Brain pericyte (primary cell): Measurements from ENCODE around the gene GINS1.

Source experiments
- DNase-seq: peaks from one replicate; pipeline ENCODE4 v3.0.0-alpha.2; 2012; ENCODE audit warnings: low read depth, low spot score

Gene GINS1

DNA sequence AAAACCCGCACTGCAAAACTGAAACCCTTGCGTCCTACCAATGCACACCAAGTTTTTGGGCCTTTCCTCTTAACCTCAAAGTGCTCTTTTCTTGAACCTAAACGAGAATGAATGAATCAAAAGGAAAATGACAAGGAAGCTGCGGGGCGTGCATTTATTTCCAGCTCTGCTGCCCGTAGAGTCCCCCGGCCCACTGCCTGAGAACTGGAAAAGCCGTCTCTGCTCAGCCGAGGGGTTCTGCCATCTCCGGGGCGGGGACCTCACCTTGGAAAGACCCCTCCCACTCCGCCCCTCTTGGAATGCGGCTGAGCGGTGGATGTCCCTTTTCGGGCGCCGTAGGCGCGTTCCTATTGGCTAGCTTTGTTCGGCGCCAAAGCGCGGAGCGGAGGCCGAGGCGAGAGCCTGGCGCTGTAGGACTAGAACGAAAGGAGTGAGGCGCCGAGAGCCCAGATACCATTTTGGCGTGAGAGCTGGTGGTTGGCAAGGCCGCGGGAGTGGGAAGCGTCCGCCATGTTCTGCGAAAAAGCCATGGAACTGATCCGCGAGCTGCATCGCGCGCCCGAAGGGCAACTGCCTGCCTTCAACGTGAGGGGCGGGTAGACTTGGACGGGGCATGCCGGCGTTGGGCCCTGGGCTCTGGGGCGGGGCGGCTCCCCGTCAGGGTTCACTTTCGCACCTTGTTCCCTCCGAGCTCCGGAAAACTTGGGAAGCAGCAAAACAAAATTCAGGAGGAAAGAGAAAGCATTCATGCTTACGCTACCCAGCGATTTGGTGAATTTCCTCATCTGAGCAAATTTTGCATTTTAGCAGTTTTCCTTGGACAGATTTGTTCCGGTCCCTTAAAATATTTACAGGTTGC lies at the start of gene GINS1:
Gene GINS1, plus strand, starts transcription at position 363 of the 859 bp plus-strand sequence. Its CDS starts 148 bp downstream, at position 511.
- DNase-seq: peak; percentile 45

DNA sequence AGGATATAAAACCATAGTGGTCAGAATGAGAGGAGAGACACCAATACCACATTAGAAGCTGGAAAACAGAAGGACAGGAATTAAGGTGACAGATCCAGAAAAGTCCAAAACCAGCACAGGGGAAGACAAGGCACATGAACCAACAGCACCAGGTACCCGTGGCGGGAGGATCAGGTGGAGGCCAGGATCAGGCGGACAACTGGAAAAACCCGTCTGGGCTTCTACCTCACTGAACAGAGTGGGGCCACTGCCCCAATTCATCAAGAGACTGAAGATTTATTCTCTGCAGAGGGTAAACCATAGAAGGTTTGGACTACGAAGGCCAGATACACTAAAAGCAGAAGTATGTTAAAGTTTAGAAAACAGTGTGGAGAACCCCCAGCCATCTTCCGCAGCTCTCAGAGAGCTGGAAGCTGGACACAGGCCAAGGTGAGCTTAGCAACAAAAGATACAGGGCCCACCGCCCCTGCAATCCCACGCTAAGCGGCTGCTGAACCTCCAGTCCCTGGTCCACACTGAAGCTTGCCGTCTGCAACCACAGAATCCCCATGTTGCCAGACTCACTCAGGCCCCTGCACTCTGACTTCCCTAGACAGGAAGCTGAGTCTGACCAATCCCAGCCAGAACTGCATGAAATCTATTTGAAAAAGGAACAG lies 46.7 kb upstream of the GINS1 start:
- DNase-seq: no peak

DNA sequence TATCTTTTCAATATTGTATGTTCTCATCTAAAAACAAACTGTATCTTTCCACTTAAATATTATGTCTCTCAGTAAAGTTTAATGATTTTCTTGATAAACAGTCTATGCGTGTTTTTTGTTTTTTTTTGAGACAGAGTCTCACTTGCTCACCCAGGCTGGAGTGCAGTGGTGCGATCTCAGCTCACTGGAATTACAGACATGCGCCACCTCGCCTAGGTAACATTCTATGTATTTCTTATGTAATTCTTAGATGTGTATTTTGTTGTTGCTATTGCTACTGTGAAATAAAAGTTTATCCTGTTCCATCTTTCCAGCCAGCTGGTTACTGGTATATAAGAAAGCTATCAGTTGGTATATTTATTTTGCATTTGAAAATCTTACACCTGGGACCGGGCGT lies 46.2 kb upstream of the GINS1 start:
- DNase-seq: no peak

DNA sequence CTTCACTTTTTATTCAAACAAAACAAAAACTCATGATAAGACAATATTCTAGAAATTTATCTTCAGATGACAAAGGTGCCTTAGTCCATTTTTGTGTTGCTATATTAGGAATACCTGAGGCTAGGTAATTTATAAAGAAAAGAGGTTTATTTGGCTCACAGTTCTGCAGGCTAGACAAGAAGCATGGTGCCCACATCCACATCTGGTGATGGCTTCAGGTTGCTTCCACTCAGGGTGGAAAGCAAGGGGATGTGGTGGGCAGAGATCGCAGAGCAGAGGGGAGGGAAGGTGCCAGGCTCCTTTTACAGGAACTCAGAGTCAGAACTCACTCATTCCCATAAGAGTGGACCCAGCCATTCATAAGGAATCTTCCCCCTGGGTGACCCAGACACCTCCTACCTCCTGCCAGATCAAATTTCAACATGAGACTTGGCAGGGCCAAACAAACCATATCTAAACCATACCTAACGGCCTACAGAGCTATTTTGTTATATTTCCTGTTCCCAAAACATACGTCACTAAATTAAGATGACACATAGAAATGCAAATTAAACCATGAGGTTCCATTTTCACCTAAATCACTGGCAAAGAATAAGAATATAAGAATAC lies 43.2 kb upstream of the GINS1 start:
- DNase-seq: no peak

DNA sequence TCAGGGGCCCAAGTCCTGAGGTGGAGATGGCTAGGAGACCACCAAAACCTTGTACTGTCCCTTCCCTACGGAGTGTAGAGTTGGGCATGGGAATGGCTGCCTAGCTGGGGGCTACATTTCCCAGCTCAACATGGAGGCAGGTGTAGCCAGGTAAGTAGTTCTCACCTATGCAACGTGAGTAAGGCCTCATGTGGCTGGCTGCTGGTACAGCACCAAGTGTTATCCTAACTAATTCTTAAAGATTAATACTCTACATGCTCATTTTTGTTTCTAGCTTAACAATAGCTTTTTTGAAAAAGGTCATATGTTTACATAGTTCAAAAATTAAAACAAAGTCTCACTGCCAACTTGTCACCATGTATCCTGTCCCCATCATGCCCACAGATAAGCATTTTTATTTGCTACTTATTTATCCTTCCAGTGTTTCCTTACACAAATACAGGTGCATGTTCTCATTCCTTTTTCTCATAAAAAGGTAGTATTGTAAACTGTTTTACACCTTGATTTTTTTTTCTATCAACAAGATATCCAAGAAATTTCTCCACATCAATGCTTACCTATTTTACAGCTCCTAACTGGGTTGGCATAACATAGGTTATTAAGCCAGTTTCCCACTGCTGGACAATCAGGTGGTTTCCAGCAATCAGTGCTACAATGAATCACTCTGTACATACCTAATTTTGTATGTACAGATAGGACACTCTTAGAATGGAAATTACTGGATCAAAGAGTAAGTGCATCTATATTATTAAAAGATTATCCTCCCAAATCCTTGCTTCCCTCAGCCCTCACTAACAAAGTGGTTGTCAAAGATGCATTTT lies 42.4 kb upstream of the GINS1 start:
- DNase-seq: no peak

DNA sequence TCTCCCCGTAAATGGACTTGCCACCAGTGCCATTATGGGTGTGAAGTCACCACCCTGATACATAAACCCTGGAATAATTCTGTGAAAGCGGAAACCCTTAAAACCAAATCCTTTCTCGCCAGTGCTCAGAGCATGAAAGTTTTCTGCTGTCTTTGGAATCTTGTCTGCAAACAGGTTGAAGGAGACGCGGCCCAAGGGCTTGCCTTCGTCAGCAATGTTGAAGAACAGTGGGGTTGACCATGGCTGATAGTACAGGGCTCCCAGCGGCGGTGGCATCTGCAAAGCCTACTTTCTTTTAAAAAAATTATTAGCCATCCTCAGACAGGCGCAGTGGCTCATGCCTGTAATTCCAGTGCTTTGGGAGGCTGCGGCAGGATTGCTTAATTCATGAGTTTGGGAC lies 38.9 kb upstream of the GINS1 start:
- DNase-seq: no peak

DNA sequence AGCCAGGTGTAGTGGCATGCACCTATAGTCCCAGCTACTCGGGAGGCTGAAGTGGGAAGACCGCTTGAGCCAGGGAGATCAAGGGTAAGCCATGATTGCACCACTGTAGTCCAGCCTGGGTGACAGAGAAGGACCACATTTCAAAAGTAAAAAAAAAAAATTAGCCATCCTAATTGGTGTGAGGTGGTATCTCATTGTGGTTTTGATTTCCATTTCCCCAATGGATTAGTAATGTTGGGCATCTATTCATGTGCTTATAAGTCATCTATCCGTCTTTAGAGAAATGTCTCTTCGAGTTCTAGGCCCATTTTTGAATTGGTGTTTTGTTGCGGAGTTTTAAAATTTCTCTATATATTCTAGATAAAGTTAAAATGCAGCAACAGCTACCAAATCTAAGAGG lies 38.5 kb upstream of the GINS1 start:
- no peak for DNase-seq

DNA sequence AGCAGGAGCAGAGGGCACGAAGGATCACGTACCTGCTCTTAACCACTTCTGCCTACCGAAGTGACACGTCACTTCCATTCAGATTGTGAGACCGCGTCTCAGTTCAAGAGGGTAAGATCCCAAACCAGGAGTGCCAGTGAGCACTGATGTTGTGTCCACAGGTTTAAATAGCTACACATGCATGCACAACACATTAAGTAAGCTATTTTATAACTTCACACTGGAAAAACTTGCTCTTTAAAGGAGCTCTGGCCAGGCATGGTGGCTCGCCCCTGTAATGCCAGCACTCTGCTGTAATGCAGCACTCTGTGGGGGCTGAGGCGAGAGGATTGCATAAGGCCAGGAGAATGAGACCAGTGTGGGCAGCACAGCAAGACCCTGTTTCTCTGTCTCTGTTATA lies 37.9 kb upstream of the GINS1 start:
- DNase-seq: no peak

DNA sequence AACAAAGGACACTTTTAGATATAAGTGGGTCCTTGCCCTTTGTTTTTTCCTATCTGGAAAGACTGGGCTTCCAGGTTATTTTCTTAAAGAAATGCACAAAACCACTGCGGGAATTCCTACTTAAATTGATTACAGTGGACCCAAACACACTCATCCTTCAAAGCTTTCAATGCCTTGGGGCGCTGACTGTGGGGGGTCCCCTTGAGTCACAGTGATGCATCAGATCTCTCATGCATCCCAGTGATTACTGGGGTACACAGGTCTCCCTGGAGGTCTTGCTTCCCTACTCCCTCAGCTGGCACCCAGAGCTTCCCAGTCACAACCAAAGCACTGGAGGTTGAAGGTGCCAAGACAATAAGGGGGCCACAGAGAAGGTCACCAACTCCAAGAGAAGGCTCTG lies 37.5 kb upstream of the GINS1 start:
- DNase-seq: no peak

DNA sequence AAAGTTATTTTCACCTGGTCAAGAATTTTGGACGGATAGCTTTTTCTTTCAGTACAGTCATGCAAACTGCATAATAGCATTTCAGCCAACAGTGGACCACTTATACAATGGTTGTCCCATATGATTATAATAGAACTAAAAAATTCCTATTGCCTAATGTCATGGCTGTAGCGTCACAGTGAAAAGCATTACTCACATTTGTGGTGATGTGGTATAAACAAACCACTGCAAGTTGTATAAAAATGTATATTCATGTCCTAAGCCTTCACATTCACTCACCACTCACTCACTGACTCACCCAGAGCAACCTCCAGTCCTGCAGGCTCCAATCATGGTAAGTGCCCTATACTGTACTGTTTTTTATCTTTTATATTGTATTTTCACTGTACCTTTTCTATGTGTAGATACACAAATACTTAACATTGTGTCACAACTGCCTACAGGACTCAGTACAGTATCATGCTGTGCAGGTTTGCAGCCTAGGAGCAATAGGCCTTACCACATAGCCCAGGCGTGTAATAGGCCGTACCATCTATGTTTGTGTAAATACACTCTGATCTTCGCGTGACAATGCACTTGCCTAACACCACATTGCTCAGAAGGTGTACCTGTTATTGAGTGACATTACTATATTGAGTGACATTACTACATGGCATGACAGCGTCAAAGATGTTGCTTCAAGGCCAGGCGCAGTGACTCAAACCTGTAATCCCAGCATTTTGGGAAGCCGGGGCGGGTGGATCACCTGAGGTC lies 34.7 kb upstream of the GINS1 start:
- DNase-seq: no peak

DNA sequence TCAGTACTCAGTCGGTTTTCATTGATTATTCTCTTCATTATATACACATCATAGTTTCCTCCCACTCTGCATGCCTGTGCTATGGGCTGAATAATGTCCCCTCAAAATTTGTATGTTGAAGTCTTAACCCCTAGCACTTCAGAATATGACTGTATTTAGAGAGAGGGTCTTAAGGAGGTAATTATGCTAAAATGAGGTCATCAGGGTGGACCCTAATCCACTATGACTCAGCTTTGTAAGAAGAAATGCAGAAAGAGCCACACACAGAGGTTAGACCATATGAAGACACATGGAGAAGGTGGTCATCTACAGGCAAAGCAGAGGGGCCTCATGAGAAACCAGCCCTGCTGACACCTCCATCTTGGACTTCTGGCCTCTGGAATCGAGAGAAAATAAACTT lies 32.6 kb upstream of the GINS1 start:
- no peak for DNase-seq

DNA sequence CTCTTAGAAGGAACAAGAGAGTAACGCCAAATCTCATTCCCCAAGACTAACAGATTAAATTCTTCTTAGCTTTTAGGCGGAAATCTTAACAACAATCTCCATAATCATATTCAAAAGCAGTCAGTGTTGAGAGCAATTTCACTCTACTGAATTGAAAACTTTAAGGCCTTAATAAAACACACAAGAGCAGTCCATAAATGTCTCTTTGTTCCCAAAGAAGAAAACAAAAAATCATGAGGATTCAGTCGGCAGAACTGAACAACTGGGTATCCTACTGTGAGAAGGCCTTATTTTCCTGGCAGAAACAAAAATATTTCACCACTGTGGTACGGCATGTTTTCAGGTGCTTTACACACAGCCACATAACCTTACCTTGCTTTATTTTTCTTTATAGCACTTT lies 31.2 kb upstream of the GINS1 start:
- DNase-seq: no peak

DNA sequence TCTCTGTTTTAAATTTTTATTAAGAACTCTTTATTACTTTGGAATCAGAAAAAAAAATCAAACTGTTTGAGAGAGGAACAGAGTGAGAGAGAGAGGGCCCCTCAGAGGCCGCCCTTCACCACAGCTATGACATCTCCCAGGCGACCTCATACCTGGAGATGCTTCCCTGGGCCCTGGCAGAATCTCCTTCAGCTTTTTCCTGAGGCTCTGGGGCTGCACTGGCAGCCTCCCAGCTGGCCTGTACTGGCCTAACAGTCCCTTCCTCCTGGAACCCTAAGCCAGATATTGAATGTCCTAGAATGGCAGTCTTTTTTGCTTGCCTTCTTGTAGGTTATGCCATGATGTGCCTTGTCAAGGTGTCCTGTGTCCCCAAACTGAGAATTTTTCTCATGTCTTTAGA lies 30.6 kb upstream of the GINS1 start:
- DNase-seq: no peak

DNA sequence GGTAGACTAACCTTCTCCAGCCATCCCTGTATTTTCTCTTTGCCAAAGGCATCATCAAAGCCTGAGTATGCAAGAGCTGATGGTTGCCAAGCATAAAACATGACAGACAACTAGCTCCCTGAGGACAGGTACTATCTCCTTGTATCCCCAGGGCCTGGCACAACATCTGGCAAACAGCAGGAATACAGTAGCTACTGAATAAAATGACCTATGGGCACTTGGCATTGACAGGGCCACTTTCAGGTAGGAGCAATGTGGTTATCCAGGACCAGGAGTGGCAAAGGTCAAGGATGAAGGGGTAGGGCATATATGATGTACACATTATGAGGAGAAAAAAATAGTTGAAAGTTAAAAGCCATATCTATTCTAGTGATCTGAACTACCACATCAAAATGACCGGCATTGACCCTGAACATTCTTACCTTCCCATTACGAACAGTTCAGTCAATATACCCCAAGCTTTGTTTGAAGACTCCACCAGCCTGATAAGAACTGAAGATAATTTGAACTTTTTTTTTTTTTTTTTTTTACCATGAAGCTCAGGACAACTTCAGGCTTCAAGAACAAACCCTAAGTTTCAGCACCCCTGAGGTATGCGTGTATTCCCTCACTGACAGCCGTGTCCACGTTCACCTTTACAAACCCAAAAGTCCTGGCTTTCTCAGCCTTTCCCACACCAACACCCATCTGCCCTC lies 29.1 kb upstream of the GINS1 start:
- no peak for DNase-seq

DNA sequence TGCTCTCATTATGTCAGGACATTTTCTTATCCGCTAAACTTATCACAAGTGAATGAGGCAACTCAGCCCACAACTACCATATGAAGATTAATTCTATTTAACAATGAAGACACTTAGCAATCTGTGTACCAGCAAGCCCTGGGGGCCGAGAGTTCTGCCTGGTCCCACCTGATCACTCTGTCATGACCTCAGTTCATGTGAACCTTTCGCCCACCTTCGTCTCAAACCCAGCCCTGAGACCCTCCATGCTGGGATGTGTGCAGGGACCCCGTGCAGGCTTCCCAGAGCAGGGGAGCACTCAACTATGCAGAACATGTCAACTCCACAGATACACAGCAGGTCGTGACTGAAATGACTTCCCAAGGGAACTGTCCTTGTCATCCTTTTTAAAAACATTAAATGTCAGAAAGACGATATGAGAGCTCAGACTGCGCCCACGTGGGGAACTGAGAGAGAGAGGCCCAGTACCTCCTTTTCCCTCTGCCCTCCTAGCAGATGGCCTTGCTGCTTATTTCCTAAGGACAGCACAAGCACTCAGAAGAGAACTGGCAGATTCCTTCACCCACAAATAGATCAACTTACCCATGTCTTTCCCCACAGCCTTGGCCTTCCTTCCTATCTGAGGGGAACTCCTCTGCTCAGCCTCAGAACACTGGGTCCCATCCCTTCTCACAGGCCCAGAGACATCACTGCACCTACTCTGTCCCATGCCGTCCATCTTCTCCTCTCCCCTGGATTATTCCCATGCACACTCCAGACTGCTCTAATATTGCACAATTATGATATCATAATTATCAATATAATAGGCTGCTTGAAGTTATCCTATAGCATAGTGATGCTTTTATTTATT lies 28.4 kb upstream of the GINS1 start:
- DNase-seq: no peak

DNA sequence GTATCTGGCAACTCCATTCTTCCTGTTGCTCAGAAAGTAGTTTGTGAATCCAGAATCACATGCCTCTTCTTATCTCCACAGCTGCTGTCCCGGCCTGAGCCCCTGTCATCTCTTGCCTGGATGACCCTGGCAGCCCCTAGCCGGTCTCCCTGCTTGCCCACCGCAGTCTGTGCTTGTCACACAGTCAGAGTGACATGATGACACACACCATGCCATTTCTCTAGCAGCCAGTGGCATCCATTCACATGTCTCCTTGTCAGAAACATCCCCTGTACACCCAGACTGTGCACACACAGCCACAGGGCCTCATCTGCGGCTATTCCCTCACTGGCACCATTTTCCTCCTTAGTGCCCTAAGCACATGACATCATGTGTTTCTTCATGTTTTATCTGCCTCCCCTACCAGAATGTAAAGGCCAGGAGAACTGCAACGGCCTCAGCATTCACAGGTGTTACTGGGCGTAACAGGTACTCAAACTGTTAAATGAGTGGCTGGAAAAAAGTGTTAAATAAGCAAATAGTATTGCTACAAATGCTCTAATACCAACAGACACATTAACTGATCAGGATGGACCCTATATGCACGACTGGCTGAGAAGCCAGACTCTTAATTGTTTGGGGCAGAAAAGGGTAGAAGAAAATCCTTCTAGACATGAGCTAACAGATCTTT lies 26.4 kb upstream of the GINS1 start:
- no peak for DNase-seq

DNA sequence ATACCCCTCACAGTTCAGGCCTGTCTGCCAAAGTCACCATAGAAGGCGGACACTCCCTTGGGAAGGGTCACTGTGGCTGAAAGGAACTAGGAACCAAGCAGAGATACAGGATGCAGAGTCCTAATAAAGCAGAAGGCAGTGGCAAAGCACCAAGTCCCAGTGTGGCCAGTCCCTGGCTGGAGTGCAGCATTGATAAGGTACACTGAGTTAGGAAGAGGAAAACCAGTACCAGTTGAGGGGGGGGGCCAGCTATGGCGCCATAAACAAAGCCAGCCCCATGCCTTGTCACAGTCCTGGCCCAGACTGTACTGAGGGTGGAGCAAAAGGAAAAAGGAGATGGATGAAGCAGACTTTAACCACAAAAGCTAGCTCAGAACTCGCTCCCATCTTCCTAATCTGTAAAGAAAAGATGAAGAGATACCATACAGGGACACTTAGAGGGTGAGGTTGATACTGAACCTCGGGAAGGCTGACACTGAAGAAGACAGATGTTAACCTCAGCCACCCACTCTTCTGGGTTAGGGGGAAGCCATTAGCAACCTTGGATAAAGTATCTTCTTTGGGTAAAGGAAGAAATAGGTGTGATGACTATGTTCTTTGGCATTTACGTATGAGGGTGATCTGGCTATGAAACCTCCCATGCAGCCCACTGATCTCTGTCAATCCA lies 24.6 kb upstream of the GINS1 start:
- no peak for DNase-seq

DNA sequence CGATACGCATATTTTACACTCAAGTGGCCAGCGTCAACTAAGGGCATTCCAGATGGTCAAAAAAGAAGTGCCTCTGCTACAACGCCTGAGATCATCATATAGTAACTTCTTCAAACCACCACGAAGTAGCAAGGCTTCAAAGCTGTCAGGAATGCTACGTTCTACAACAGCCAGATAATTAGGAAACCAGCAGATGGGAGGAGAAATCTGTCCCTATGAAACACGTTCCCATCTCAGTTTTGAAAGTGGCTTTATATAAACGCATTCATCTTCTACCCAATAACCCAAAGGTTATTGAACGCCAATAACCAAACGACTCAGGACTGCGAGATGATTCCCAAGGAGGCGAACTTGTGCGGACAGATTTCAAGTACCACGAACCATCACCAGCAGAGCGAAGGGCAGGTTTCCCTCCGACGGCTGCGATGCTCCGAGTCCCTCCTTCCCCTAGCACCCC lies 18.0 kb upstream of the GINS1 start:
- no peak for DNase-seq
